ENCODE results near the gene PARD3.
"Not testable (repeated sequence)": the region's sequence is repeated elsewhere in the genome, so short reads cannot be mapped to it uniquely, and the experiment has no call there.

PARD3 gene

DNA sequence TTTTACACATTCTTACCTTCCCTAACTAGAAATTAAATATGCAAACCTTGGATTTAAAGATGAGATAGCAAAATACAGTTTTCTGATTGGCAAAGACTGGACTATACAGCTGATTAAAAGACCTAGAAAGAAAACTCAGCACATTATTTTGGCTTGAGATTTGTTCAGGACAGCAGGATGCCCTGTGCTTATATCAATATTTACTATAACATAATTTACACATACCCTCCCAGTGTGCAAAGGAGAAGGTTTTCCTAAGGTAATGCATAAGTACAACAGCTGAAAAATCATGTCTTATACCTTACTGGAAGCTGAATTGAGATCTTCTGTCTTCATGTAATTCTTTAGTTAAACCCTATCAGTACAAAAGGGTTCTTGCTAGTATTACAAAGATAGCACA lies 458.6 kb downstream of the PARD3 start:
- TF ChIP-seq, protein P1, sequence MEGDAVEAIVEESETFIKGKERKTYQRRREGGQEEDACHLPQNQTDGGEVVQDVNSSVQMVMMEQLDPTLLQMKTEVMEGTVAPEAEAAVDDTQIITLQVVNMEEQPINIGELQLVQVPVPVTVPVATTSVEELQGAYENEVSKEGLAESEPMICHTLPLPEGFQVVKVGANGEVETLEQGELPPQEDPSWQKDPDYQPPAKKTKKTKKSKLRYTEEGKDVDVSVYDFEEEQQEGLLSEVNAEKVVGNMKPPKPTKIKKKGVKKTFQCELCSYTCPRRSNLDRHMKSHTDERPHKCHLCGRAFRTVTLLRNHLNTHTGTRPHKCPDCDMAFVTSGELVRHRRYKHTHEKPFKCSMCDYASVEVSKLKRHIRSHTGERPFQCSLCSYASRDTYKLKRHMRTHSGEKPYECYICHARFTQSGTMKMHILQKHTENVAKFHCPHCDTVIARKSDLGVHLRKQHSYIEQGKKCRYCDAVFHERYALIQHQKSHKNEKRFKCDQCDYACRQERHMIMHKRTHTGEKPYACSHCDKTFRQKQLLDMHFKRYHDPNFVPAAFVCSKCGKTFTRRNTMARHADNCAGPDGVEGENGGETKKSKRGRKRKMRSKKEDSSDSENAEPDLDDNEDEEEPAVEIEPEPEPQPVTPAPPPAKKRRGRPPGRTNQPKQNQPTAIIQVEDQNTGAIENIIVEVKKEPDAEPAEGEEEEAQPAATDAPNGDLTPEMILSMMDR (IDR thresholded peaks at IDR 0.05; ENCODE audit: low read depth, low read length, missing control alignments): no peak
- no peak overlapping the region for H3K4me3 ChIP-seq (ENCODE audit: low read depth, low read length)
- no peak for DNase-seq (ENCODE audit: low read depth)

DNA sequence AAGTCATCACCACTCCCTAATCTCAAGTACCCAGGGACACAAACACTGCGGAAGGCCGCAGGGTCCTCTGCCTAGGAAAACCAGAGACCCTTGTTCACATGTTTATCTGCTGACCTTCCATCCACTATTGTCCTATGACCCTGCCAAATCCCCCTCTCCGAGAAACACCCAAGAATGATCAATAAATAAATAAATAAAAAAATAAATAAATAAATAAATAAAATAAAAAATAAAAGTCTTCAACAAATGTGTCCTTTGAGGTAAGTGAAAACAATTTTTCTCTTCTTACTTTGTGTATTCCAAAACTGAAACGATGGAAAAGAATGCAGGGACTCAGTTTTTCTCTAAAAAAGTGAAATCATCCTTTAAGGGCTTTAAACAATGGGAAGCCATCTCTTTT lies 461.6 kb downstream of the PARD3 start:
- not testable (repeated sequence) for DNase-seq (ENCODE audit: low read depth)

DNA sequence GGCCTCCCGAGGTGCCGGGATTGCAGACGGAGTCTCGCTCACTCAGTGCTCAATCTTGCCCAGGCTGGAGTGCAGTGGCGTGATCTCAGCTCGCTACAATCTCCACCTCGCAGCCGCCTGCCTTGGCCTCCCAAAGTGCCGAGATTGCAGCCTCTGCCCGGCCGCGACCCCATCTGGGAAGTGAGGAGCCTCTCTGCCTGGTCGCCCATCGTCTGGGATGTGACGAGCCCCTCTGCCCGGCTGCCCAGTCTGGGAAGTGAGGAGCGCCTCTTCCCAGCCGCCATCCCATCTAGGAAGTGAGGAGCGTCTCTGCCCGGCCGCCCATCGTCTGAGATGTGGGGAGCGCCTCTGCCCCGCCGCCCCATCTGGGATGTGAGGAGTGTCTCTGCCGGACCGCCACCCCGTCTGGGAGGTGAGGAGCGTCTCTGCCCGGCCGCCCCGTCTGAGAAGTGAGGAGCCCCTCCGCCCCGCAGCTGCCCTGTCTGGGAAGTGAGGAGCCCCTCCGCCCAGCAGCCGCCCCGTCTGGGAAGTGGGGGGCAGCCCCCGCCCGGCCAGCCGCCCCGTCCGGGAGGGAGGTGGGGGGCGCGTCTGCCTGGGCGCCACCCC lies 462.4 kb downstream of the PARD3 start:
- not testable (repeated sequence) for H3K4me3 ChIP-seq (ENCODE audit: low read depth, low read length); DNase-seq (ENCODE audit: low read depth)

More for the DNA sequence above, 461.6 kb downstream of the PARD3 start:
- H3K4me3 ChIP-seq (ENCODE audit: low read depth, low read length): not testable (repeated sequence)

DNA sequence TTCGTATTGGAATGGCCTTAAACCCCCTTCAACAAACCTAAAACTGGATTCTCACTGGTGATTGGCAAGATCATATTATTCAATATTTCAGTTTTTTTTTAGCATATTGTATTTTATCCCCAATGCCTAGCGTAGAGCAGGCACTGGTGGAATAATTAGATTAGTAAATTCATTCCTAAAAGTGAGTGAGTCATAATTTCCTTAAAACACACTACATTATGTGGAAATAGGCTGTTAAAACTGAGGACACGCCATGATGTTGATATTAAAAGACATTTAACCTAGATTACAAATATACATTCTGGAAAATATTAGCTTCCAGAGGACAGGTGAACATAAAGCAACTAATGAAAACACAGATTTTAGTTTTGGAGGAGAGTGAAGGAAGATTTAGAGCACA lies 463.9 kb downstream of the PARD3 start:
- TF ChIP-seq, protein P1 (IDR thresholded peaks at IDR 0.05; ENCODE audit: low read depth, low read length, missing control alignments): no peak
- no peak for DNase-seq (ENCODE audit: low read depth)
- no peak overlapping the region for H3K4me3 ChIP-seq (ENCODE audit: low read depth, low read length)

DNA sequence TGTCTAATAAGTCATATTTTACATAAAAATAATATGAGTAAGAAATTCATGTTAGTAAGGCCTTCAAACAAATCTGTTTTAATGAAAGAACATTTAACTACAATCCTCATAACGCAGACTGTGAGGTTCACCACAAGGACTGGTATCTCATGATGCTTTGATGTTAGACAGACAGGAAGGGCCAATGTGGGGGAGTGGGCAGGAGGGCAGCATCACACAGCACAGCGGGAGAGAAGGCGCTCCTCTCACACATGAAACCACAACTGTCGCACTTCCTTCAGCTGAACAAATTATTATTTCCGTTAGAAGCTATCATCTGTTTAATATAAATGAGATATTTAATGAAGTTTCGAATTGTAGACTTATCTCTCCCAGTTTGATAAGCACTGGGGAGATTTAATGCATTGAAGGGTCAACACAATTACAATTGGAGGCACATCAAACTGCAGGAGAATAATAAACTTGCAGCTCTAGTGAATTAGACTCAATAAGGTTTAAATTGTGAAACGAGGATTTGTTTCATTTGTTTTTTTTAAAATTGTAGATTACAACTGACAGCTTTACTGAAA lies 466.1 kb downstream of the PARD3 start:
- no peak overlapping the region for H3K4me3 ChIP-seq (ENCODE audit: low read depth, low read length)
- no peak for DNase-seq (ENCODE audit: low read depth)
- TF ChIP-seq, protein P1 (IDR thresholded peaks at IDR 0.05; ENCODE audit: low read depth, low read length, missing control alignments): no peak

DNA sequence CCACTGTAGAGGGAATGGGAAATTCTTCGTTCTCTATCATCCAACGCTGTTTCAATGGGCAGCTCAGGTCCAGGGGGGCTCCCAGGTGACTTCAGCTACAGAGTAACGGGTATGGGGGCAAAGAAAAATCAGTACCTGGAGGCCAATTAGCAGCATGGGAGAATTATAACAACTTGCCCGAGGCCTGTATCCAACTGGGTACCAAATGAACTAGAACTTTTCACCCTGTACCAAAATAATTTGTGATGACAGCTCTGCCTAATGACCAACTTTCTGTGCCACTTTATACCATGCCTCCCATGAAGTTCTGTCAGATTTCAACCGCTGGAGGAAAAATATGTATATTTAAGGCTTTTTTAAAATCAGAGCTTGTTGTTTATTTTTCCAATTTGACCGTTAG lies 467.1 kb downstream of the PARD3 start:
- H3K4me3 ChIP-seq (ENCODE audit: low read depth, low read length): no peak overlapping the region
- TF ChIP-seq, protein P1 (IDR thresholded peaks at IDR 0.05; ENCODE audit: low read depth, low read length, missing control alignments): no peak
- no peak for DNase-seq (ENCODE audit: low read depth)

DNA sequence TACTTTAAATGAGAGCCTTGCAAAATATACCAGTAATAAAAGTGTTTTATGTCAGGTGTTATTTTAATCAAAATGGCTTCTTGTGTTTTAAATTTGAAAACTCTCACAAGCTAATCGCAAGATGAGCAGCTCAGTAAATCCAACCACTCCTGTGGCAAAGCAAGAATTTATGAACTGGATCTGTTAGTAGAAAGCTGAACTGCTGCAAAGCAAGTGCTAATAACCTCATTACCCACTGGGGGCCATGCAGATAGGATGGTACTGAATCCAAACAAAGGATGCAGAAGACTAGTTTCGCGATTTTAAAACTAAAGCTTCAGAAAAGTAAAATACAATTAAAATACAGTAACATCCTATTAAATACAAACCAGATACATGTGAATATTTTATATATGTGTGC lies 468.0 kb downstream of the PARD3 start:
- H3K4me3 ChIP-seq (ENCODE audit: low read depth, low read length): no peak overlapping the region
- TF ChIP-seq, protein P1 (IDR thresholded peaks at IDR 0.05; ENCODE audit: low read depth, low read length, missing control alignments): no peak
- no peak for DNase-seq (ENCODE audit: low read depth)

DNA sequence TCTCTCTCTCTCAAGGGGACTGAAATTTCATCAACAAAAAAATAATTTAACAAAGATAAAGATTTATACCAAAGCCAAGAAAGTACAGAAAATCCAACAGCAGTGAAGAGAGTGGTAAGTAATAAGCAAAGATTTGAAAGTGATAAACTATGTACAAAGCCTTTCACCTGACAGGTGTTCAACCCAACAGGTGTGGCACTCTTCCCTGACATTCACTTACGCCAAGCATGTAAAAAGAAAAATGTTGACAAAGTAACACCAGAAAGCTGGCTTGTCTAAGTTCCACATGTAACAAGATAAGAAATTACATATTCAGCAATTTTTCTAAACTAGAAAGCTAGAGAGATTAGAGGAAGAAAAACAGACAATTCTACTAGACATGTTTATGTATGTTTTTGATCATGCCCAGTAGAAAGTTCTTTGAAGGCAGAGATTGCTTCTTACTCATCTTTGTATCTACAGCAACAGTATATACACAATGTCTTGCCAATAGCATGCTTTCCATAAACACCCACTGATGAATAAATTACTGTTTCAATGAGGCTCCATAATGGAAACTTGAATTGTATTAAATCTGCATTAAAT lies 468.5 kb downstream of the PARD3 start:
- DNase-seq (ENCODE audit: low read depth): no peak
- H3K4me3 ChIP-seq (ENCODE audit: low read depth, low read length): no peak overlapping the region
- TF ChIP-seq, protein P1 (IDR thresholded peaks at IDR 0.05; ENCODE audit: low read depth, low read length, missing control alignments): no peak

Data from GM12864 (cell line).